Fibroblast of mammary gland (primary cell): ENCODE data around the gene PTPRCAP.

Experiments used
- DNase-seq: peaks from one replicate; pipeline ENCODE4 v3.0.0-alpha.2; 2010; ENCODE audit warnings: low read depth
- H3K4me3 ChIP-seq: 2 replicates; pipeline ENCODE4 v1.5.1; 2011; ENCODE audit warnings: low read depth, mild to moderate bottlenecking, low read length, moderate library complexity; ENCODE audit not compliant: control insufficient read depth
- CTCF ChIP-seq: conservative IDR thresholded peaks from 2 replicates; pipeline ENCODE4 v1.5.1; 2011; ENCODE audit warnings: low read depth, low read length, inconsistent platforms; ENCODE audit not compliant: control insufficient read depth, insufficient read depth

Gene PTPRCAP

GRCh38 chr11:67416416-67417335 is 20.8 kb downstream of the PTPRCAP start:
- no peak overlapping the region for H3K4me3 ChIP-seq
- no peak for DNase-seq
- no peak for TF ChIP-seq CTCF

DNA sequence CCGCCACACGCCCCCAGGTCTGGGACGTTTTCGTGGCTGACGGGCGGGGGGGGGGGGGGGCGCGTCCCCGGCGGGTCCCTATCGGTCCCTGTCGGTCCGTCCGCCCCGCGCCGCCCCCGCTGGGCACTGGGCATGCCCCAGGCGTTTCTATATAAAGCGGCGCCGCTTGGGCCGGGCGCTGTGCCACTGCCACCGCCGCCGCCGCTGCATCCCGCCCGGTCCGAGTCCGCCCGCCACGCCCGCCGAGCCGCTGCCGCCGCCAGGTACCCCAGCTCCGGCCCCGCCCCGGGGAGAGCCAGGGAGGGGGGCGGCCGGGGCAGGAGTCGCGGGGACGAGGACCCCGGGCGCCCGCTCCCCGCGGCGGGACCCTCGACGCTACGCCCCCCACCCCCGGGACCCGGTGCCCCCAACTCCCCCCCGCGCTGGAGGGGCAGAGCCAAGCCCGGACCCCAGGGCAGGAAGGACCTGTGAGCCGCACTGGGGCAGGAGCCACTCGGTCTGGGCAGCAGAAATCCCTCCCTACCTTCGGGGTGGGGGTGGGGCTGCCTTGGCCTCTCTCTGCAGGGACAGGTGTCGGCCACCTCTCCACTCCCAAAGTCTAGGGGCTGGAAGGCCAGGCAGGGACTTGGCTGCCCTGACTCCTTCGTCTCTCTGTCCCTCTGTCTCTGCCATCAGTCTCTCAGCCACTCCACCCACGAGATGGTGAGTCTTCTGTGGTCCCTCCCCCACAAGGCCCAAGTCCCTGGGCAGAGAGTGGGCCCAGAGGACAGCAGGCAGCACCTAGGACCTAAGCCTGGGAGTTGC is 21.8 kb downstream of the PTPRCAP start, which contains the start of gene CARNS1:
CARNS1 (plus strand) TSS at position 178 of the 804 bp plus-strand sequence; CDS start at position 700, 522 bp downstream.
- DNase-seq = no peak
- H3K4me3 ChIP-seq = no peak within 1 kb of the TSS
- no peak for TF ChIP-seq CTCF

GRCh38 chr11:67413266-67413849 is 24.1 kb downstream of the PTPRCAP start:
- TF ChIP-seq CTCF = no peak
- H3K4me3 ChIP-seq = no peak overlapping the region
- no peak for DNase-seq

GRCh38 chr11:67412495-67413179 is 24.8 kb downstream of the PTPRCAP start:
- TF ChIP-seq CTCF = no peak
- DNase-seq = no peak
- no peak overlapping the region for H3K4me3 ChIP-seq

DNA sequence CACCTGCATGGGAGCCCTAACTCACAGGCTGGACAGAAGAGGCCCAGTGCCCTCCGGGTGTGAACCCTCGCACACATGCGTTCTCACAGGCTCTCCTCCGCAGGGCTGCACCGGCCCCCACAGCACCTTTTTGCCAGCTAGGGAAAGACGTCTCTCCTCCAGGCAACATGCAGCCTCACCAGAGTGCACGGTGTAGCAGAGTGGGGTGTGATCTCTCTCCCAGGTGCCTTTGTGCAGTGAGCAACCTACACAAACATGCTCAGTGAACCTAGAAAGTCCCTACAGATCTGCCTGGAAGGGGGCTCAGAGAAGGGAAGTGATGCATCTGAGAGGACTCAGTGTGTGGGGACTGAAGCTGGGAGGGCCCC is 25.7 kb downstream of the PTPRCAP start:
- DNase-seq = no peak
- TF ChIP-seq CTCF = no peak
- no peak overlapping the region for H3K4me3 ChIP-seq
